ENCODE data around the gene HOXA5. TPM values are rescaled to one million over a fixed set of nuclear protein-coding genes. Genes with fewer than 3 reads are reported as not detected.

HOXA5 gene
- total RNA-seq, 2 experiments from 2014 or later = not detected

GRCh38 chr7:27091105-27091504, 52.4 kb downstream of the HOXA5 start:
- Mint-ChIP-seq H3K9me3 (no peaks in the 10 kb centered on the region), H3K36me3 (ENCODE audit: low read depth) (peaks cover 5% of the 10 kb centered on the region), H3K27me3 (peaks cover 86% of the 10 kb centered on the region), H3K4me1 (peaks cover 18% of the 10 kb centered on the region), H3K27ac (no peak overlapping the region), H3K4me3 (no peak overlapping the region)
- DNase-seq = no peak
- CTCF ChIA-PET = interaction anchor here (0.6 kb wide), 1 partner anchor 22 kb away, joined by 4 read pairs; no protein-coding TSS in a partner anchor
- POLR2A ChIA-PET = no interaction called here

Small RNAs within 50 kb of the gene (microRNA-seq; reads per million reads assigned to microRNA genes)
- gene MIR196B (ENCODE audit: borderline microRNAs expressed, borderline replicate concordance) = 0.63 reads per million

Other genes starting within 250 kb of the HOXA5 start
- gene HOXA1, start 47.7 kb downstream of the HOXA5 start, total RNA-seq = under 1 TPM; 0.22 to 0.58 TPM
- not detected for gene HOXA2, start 41.0 kb downstream of the HOXA5 start, total RNA-seq
- under 1 TPM in 1 of 2 experiments, not detected in 1; 0.25 TPM for gene HOXA4, start 12.9 kb downstream of the HOXA5 start, total RNA-seq
- gene HOXA6, start 4.1 kb upstream of the HOXA5 start, total RNA-seq = not detected
- gene HOXA3, start 8.9 kb upstream of the HOXA5 start, total RNA-seq = not detected
- not detected for gene HOXA7, start 13.0 kb upstream of the HOXA5 start, total RNA-seq
- gene HOXA9, start 21.9 kb upstream of the HOXA5 start, total RNA-seq = not detected
- gene HOXA10, start 30.6 kb upstream of the HOXA5 start, total RNA-seq = not detected
- not detected for gene HOXA11, start 41.6 kb upstream of the HOXA5 start, total RNA-seq
- not detected for gene HOXA13, start 56.4 kb upstream of the HOXA5 start, total RNA-seq
- not detected for gene EVX1, start 99.1 kb upstream of the HOXA5 start, total RNA-seq

Measured in activated CD4-positive, alpha-beta T cell treated with anti-CD3 and anti-CD28 coated beads, Interleukin-2, amount 10 ng/mL, durations not matched to agents 7 days and 5 days (primary cell).